Fibroblast of pulmonary artery (primary cell): ENCODE data around the gene RNF186.

Experiments used
- DNase-seq: peaks from one replicate; pipeline ENCODE4 v3.0.0-alpha.2; 2010; ENCODE audit warnings: low read depth
- H3K4me3 ChIP-seq: replicated peaks from 2 replicates; pipeline ENCODE4 v1.5.1; 2011; ENCODE audit warnings: low read depth, mild to moderate bottlenecking, control low read depth, low read length, moderate library complexity
- TF ChIP-seq, protein P1 (sequence below): IDR thresholded peaks from 2 replicates; pipeline ENCODE4 v1.5.1; 2011; ENCODE audit warnings: mild to moderate bottlenecking, control low read depth, low read length, inconsistent platforms; ENCODE audit errors: missing control alignments

Gene RNF186

DNA sequence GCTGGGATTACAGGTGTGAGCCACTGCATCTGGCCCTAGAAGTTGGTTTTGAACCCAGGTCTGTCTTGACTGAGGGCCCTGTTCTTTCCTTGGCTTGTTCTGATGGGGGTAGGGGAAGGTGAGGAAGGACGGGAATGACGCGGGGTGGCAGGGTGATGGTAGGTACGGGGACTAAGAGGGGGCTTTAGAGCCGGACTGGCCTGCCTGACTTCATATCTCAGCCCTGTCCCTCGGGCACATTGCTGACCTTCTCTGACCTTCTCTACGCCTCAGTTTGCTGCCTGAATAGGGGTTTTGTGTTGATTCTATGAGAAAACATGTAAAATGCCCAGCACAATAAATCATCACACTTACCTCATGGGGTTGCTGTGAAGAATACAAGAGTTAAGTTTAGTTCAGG is 6.7 kb downstream of the RNF186 start:
- TF ChIP-seq, protein P1, sequence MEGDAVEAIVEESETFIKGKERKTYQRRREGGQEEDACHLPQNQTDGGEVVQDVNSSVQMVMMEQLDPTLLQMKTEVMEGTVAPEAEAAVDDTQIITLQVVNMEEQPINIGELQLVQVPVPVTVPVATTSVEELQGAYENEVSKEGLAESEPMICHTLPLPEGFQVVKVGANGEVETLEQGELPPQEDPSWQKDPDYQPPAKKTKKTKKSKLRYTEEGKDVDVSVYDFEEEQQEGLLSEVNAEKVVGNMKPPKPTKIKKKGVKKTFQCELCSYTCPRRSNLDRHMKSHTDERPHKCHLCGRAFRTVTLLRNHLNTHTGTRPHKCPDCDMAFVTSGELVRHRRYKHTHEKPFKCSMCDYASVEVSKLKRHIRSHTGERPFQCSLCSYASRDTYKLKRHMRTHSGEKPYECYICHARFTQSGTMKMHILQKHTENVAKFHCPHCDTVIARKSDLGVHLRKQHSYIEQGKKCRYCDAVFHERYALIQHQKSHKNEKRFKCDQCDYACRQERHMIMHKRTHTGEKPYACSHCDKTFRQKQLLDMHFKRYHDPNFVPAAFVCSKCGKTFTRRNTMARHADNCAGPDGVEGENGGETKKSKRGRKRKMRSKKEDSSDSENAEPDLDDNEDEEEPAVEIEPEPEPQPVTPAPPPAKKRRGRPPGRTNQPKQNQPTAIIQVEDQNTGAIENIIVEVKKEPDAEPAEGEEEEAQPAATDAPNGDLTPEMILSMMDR, result no peak
- H3K4me3 ChIP-seq, result no peak overlapping the region
- no peak for DNase-seq

DNA sequence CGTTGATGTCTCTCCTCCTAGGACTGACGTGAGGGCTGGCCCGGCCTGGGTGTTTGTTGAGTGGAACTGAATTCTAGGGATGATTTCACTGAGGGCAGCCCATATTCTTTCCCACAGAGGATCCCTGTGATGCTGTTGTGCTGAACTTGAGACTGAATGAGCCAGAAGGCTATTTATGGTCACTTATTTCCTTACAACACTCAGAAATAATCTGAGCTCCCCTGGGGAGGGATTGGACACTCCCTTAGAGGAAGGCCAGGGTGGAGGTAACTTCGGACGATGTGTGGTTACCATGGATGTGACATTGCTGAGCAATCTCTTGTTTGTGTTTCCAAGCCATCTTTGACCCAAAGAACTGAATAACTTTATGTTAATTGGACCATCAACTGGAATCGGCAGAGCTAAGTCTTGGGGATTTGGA is 10.2 kb downstream of the RNF186 start:
- no peak for DNase-seq
- TF ChIP-seq, protein P1, result no peak

DNA sequence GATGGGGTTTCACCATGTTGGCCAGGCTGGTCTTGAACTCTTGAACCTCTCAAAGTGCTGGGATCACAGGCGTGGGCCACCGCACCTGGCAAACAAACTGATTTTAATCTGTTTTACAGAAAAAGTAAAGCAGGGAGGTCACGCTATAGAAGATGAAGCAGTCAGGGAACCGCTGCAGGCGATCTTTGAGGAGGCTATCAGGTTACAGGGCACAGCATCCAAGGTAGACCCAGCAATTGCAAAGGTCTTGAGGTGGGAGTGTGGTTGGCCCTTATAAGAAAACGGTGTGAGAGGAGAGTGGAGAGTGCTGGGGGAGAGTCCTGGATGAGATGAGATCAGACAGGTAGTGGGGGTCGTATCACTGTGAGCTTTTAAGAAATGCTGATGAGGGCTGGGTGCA is 12.8 kb downstream of the RNF186 start:
- no peak overlapping the region for H3K4me3 ChIP-seq
- TF ChIP-seq, protein P1, result no peak
- no peak for DNase-seq

More for the DNA sequence above, 10.2 kb downstream of the RNF186 start:
- no peak overlapping the region for H3K4me3 ChIP-seq

DNA sequence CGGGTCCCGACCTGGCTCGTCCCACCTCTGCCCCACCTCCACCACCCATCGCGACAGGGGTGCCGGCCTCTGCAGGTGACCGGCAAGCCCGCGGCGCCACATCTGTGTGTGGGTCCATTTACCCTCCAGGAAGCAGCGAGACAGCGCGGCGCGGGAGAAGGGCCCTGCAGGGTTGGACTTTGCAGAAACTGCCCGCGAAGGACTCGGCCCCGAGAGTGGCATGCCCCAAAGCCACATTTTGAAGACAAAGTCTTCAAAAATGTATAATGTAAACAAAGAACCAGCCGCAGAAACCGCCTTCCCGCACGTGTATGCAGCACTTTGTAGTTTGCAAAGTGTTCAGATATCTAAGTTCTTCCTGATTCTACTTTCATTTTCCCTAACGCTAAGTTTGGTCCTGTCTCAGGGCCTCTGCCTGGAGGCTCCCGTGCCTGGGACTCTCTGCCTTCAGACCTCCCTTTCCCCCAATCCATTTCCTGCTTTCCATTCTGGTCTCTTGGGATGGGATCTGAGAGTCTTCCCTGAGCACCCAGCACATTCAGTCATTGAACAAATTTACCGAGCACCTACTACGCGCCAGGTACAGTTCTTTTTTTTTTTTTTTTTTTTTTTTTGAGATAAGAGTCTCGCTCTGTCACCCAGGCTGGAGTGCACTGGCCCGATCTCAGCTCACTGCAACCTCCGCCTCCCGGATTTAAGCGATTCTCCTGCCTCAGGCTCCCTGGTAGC is 14.8 kb downstream of the RNF186 start:
- peak; percentile 68 for DNase-seq
- peak overlapping the region; percentile 59 for H3K4me3 ChIP-seq
- TF ChIP-seq, protein P1, result no peak

DNA sequence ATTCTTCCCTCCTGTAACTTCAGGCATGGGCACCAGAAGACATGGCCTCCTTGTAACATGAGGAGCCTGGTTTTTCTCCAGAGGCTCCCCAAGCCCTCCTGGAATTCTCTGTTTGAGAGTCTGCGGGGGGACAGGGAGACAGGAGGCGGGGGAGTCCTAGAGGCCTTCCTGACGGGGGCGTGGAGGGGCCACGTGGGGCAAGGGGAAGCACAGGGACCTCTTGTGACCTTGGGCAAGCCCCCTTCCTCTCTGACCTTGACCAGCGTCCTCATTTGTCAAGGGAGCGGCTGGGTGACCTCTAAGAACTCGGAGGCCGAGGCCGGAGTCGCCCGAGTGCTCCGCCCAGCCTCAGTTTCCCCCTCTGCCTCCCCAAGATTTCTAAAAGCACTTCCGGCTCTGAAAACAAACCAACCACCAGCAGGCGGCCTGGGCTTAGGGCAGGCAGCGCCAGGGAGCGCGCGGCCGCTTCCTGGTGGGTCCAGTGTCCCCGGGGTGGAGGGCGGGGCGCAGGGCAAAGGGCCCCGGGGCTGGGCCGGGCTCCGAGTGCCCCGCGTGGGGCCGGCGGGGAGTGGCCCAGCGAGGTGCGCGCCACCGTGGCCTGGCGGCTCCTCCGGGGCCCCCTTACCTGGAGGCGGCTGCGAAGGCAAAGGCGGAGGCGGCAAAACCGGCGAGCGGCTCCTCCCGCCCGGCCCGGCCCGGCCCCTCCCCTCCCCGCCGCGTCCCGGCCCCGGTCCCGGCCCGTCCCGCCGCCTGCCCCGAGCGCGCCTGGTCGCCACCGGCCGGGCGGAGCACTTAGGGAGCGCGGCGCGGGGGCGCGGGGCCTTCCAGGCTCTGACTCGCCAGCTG is 15.6 kb downstream of the RNF186 start, which contains the start of gene TMCO4:
TSS of gene TMCO4 (minus strand) at position 687 of the 846 bp plus-strand sequence. CDS start 19,158 bp downstream, outside the sequence.
- TF ChIP-seq, protein P1, result peak; percentile 30
- peak within 1 kb of the TSS; percentile 59 for H3K4me3 ChIP-seq
- peak; percentile 40 for DNase-seq

DNA sequence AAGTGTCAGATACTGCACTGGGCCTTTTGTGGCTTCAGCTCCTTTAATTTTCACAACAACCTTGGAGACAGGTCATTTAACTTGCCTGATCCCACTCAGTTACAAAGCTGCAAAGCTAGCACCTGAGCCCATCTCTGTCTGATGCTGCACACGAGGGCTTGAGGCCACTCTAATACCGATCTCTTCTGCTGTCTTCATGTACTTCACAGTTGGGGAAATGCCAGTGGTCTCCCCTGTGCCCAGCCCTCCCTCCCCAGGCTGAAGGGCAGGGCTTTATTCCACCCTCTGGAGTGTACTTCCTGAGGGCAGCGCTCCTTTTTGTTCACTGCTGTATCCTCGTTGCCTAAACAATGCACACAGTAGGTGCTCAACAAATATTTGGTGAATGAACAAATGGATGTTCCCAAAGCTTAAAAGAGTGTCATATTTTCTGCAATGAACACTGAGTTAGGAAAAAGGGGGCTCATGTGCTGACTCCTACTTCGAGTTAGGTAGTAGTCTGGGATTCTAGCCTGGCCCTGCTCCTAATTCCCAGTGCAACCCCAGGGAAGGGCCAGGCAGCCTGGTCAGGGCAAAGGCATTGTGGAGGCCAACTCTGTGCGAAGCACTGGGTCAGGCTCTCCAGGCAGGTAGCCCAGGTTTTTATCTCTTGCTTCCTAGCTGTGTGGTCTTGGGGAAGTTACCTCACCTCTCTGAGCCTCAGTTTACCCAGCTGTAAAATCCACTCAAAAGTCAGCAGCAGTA is 16.4 kb downstream of the RNF186 start:
- peak overlapping the region; percentile 59 for H3K4me3 ChIP-seq
- DNase-seq, result no peak
- TF ChIP-seq, protein P1, result no peak
